Measurements from ENCODE around the gene SQOR.
A peak's percentile ranks its signal among the peaks of the same experiment; 100 is the strongest.
"Not testable (repeated sequence)": the region's sequence is repeated elsewhere in the genome, so short reads cannot be mapped to it uniquely, and the experiment has no call there.

The SQOR gene

GRCh38 chr15:45631776-45632175 lies 3.1 kb upstream of the SQOR start:
- no peak for DNase-seq (ENCODE audit: low read depth in 2 of 2)

- peak; percentile 39 to 51 for DNase-seq (ENCODE audit: low read depth in 2 of 2)
Observed at GRCh38 chr15:45635191-45635638, 386 bp downstream of the SQOR start.

GRCh38 chr15:45635763-45636292 lies 999 bp downstream of the SQOR start:
- DNase-seq (ENCODE audit: low read depth in 2 of 2): no peak

GRCh38 chr15:45637141-45637540 lies 2.3 kb downstream of the SQOR start:
- no peak for DNase-seq (ENCODE audit: low read depth in 2 of 2)

GRCh38 chr15:45637552-45638033 lies 2.8 kb downstream of the SQOR start:
- DNase-seq (ENCODE audit: low read depth in 2 of 2): peak in 1 of 2 donors; percentile 18

GRCh38 chr15:45640616-45641015 lies 5.8 kb downstream of the SQOR start:
- DNase-seq (ENCODE audit: low read depth in 2 of 2): no peak

GRCh38 chr15:45641374-45641781 lies 6.5 kb downstream of the SQOR start:
- DNase-seq (ENCODE audit: low read depth in 2 of 2): no peak

- DNase-seq (ENCODE audit: low read depth in 2 of 2): no peak
Observed at GRCh38 chr15:45641999-45642932, 7.4 kb downstream of the SQOR start.

GRCh38 chr15:45644437-45644836 lies 9.6 kb downstream of the SQOR start:
- no peak for DNase-seq (ENCODE audit: low read depth in 2 of 2)

- DNase-seq (ENCODE audit: low read depth in 2 of 2): no peak
Observed at GRCh38 chr15:45645026-45645980, 10.5 kb downstream of the SQOR start.

GRCh38 chr15:45646220-45646619 lies 11.4 kb downstream of the SQOR start:
- DNase-seq (ENCODE audit: low read depth in 2 of 2): no peak

- DNase-seq (ENCODE audit: low read depth in 2 of 2): no peak
Observed at GRCh38 chr15:45647828-45648227, 13.0 kb downstream of the SQOR start.

- no peak for DNase-seq (ENCODE audit: low read depth in 2 of 2)
Observed at GRCh38 chr15:45648521-45649200, 13.8 kb downstream of the SQOR start.

GRCh38 chr15:45650007-45650406 lies 15.2 kb downstream of the SQOR start:
- not testable (repeated sequence) for DNase-seq (ENCODE audit: low read depth in 2 of 2)

GRCh38 chr15:45650889-45651525 lies 16.2 kb downstream of the SQOR start:
- DNase-seq (ENCODE audit: low read depth in 2 of 2): no peak

- no peak for DNase-seq (ENCODE audit: low read depth in 2 of 2)
Observed at GRCh38 chr15:45653702-45654424, 19.0 kb downstream of the SQOR start.

GRCh38 chr15:45654749-45655148 lies 19.9 kb downstream of the SQOR start:
- no peak for DNase-seq (ENCODE audit: low read depth in 2 of 2)

- no peak for DNase-seq (ENCODE audit: low read depth in 2 of 2)
Observed at GRCh38 chr15:45657254-45657653, 22.4 kb downstream of the SQOR start.

GRCh38 chr15:45657764-45658545 lies 23.1 kb downstream of the SQOR start:
- no peak for DNase-seq (ENCODE audit: low read depth in 2 of 2)
